GM23338 (cell line): Measurements from ENCODE around the gene RFNG. TPM values are rescaled to one million over a fixed set of nuclear protein-coding genes. Genes with fewer than 3 reads are reported as not detected.

Experiments used
- ATAC-seq: fragments of 200-7000 bp; cut with Tn5 transposase; 3 replicates; pipeline ENCODE4 v1.9.1; 2020
- DNase-seq: peaks from one replicate; pipeline ENCODE4 v3.0.0-alpha.2; 2015; ENCODE audit warnings: low spot score
- H2AFZ ChIP-seq: fragments of 200-600 bp; sonication (generic); 2 replicates; pipeline ENCODE4 v1.8.0; 2016; ENCODE audit warnings: antibody characterized with exemption, mild to moderate bottlenecking, moderate library complexity
- H3F3A ChIP-seq: fragments of 200-600 bp; sonication (generic); replicated peaks from 2 replicates; pipeline ENCODE4 v1.8.0; 2017; ENCODE audit warnings: antibody characterized with exemption, mixed run types, low read depth
- H3K27ac ChIP-seq: fragments of 200-600 bp; sonication (generic); 2 replicates; pipeline ENCODE4 v1.6.1; 2016; ENCODE audit warnings: low read depth
- H3K27me3 ChIP-seq: fragments of 200-600 bp; sonication (generic); 2 replicates; pipeline ENCODE4 v1.8.0; 2016; ENCODE audit warnings: mild to moderate bottlenecking, mixed run types, moderate library complexity; ENCODE audit not compliant: insufficient read depth
- H3K36me3 ChIP-seq: fragments of 200-600 bp; sonication (generic); 2 replicates; pipeline ENCODE4 v1.8.0; 2016; ENCODE audit warnings: mild to moderate bottlenecking; ENCODE audit not compliant: insufficient read depth
- H3K4me1 ChIP-seq: fragments of 200-600 bp; sonication (generic); 2 replicates; pipeline ENCODE4 v1.8.0; 2016; ENCODE audit warnings: mild to moderate bottlenecking, moderate library complexity; ENCODE audit not compliant: insufficient read depth
- H3K4me2 ChIP-seq: fragments of 200-600 bp; sonication (generic); 2 replicates; pipeline ENCODE4 v1.7.1; 2017; ENCODE audit warnings: mixed run types
- H3K4me3 ChIP-seq: fragments of 200-600 bp; sonication (generic); 2 replicates; pipeline ENCODE4 v1.6.1; 2016; ENCODE audit warnings: mixed run types
- H3K79me2 ChIP-seq: fragments of 200-600 bp; sonication (generic); replicated peaks from 2 replicates; pipeline ENCODE4 v1.8.0; 2017; ENCODE audit warnings: mild to moderate bottlenecking; ENCODE audit not compliant: insufficient read depth
- H3K9me2 ChIP-seq: fragments of 200-600 bp; sonication (generic); 2 replicates; pipeline ENCODE4 v1.8.0; 2017; ENCODE audit not compliant: insufficient read depth
- H4K20me1 ChIP-seq: fragments of 200-600 bp; sonication (generic); replicated peaks from 2 replicates; pipeline ENCODE4 v1.8.0; 2017; ENCODE audit warnings: mild to moderate bottlenecking; ENCODE audit not compliant: insufficient read depth
- H3K27ac Mint-ChIP-seq: 2 replicates; pipeline ENCODE4 v1.8.0; 2020; ENCODE audit warnings: inconsistent platforms, mild to moderate bottlenecking, moderate library complexity, mixed read lengths
- H3K27me3 Mint-ChIP-seq: 3 replicates; pipeline ENCODE4 v1.8.0; 2022; ENCODE audit warnings: low read depth, mild to moderate bottlenecking, moderate library complexity, mixed read lengths, inconsistent platforms; ENCODE audit not compliant: insufficient read depth, poor library complexity
- H3K36me3 Mint-ChIP-seq: 3 replicates; pipeline ENCODE4 v1.8.0; 2021; ENCODE audit warnings: low read depth, mild to moderate bottlenecking, inconsistent platforms, moderate library complexity, mixed read lengths
- H3K4me1 Mint-ChIP-seq: 3 replicates; pipeline ENCODE4 v1.8.0; 2020; ENCODE audit warnings: mild to moderate bottlenecking, inconsistent platforms, mixed read lengths
- H3K4me3 Mint-ChIP-seq: 3 replicates; pipeline ENCODE4 v1.8.0; 2021; ENCODE audit warnings: moderate library complexity, mild to moderate bottlenecking, inconsistent platforms, mixed read lengths
- H3K9me3 Mint-ChIP-seq: 3 replicates; pipeline ENCODE4 v1.8.0; 2020; ENCODE audit warnings: moderate library complexity, mild to moderate bottlenecking, inconsistent platforms, mixed read lengths
- CTCF ChIP-seq, 2 experiments: fragments of 200-600 bp in 1 of 2; sonication (generic) in 1 of 2; conservative IDR thresholded peaks; 2 replicates each; pipeline versions ENCODE4 v1.5.1 to v1.6.1; 2016 to 2017; ENCODE audit warnings: antibody characterized with exemption in 2 of 2, low read depth in 2 of 2, mild to moderate bottlenecking in 2 of 2, moderate library complexity in 1 of 2
- EZH2 ChIP-seq: fragments of 200-600 bp; sonication (generic); IDR thresholded peaks from one replicate; pipeline ENCODE4 v1.8.0; 2017; ENCODE audit warnings: antibody characterized with exemption, mild to moderate bottlenecking, low read depth; ENCODE audit not compliant: unreplicated experiment
- EZH2phosphoT487 ChIP-seq: fragments of 200-600 bp; sonication (generic); IDR thresholded peaks from one replicate; pipeline ENCODE4 v1.8.1; 2018; ENCODE audit warnings: antibody characterized with exemption; ENCODE audit not compliant: unreplicated experiment
- POLR2AphosphoS5 ChIP-seq: IDR thresholded peaks from 2 replicates; pipeline ENCODE4 v1.6.1; 2016; ENCODE audit warnings: antibody characterized with exemption, low read depth
- STAT1 ChIP-seq: IDR thresholded peaks from one replicate; pipeline ENCODE4 v1.6.1; 2016; ENCODE audit warnings: antibody characterized with exemption; ENCODE audit not compliant: unreplicated experiment
- ZNF462 ChIP-seq: fragments of 250-450 bp; sonication (Bioruptor Pico); IDR thresholded peaks from 2 replicates; pipeline ENCODE4 v1.5.0; 2020; ENCODE audit warnings: mild to moderate bottlenecking, moderate library complexity
- polyA plus RNA-seq: library from polyadenylated mRNA; unstranded; fragments of >200 nt; fragmentation: Nextera tagmentation; extraction: Ambion mirVana; gene quantifications from 2 replicates; pipeline ENCODE4 v1.2.1, GENCODE V29; 2016
- total RNA-seq: library from RNA; depleted of rRNA; stranded (reverse); fragments of >200 nt; shearing (Covaris generic); gene quantifications from 2 replicates; pipeline ENCODE4 v1.2.3, GENCODE V29; 2014
- TF ChIP-seq, protein P1 (sequence below): IDR thresholded peaks from one replicate; pipeline ENCODE4 v1.6.1; 2018; ENCODE audit warnings: antibody characterized with exemption; ENCODE audit not compliant: unreplicated experiment

Gene RFNG
- total and polyA plus RNA-seq, 2 experiments from 2014 or later, result 18.0 to 44.7 TPM

DNA sequence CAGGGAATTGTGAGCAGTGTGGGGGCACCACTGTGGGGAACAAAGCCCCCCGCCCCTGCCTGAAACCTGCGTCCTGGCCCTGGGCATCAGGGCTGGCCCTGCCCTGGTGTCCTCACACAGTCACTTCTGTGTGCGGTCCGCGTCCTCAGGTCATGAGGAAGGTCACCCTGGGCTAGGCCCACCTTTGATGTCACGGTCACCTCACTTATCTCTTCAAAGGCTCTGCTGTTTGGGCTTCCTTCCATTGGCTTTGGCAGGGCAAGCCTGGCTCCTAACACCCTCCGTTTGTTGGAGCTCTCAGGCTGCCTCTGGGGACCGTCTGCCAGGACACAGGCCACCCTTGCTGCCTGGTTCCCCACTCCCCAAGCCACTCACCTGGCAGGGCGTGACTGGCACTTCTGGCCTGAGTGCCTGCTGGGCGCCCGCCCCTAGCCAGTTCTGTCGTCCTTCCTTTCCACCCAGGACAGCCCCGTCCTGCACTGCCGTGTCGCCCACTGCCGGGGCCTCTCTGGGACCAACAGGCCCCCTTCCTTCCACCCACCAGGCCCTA is 37.8 kb downstream of the RFNG start:
- Histone ChIP-seq H3K27ac (no peak overlapping the region), H3K4me2 (no peak overlapping the region), H3K27me3 (no peaks in the 10 kb centered on the region), H3K79me2 (no peaks in the 10 kb centered on the region), H3K9me2 (no peaks in the 10 kb centered on the region), H3K4me1 (no peaks in the 10 kb centered on the region; the same call in 1 of the 2 replicates), H3K4me3 (no peak overlapping the region), H3K36me3 (no peaks in the 10 kb centered on the region), H4K20me1 (no peaks in the 10 kb centered on the region; the same call in 1 of the 2 replicates), H2AFZ (no peak overlapping the region), H3F3A (0 out of 2 replicates have a peak, but pooled peaks cover 4% of the 10 kb centered on the region)
- Mint-ChIP-seq H3K27me3 (peaks cover 9% of the 10 kb centered on the region), H3K4me3 (no peak overlapping the region), H3K9me3 (no peaks in the 10 kb centered on the region), H3K36me3 (peaks cover 6% of the 10 kb centered on the region; the same call in 1 of the 3 replicates), H3K4me1 (no peaks in the 10 kb centered on the region), H3K27ac (no peak overlapping the region)
- no peak for TF ChIP-seq EZH2phosphoT487
- DNase-seq (no peak), ATAC-seq (no peak)

DNA sequence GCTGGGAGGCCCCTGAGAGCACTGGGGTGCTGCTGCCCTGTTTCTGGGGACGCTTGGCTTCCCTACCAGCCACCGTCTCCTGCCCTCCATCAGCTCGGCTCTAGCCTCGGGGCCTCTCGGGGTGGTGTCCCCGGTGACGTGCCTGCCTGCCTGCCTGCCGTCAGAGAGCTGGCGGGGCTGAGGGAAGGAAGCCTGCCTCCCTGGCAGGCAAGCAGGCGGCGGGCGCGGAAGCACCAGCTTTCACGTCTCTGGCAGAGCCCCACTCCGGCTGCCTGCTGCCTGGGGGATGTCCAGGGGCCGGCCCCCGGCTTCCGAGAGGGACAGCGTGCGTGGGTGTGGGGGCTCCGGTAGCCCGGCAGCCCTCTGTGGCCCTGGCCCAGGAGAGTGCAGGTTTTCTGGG is 38.3 kb downstream of the RFNG start:
- peaks cover 4% of the 10 kb centered on the region for H3K27me3 Mint-ChIP-seq
- DNase-seq (no peak), ATAC-seq (no peak)
- Histone ChIP-seq H3K27ac (no peak overlapping the region), H4K20me1 (no peaks in the 10 kb centered on the region; the same call in 1 of the 2 replicates), H3K27me3 (no peaks in the 10 kb centered on the region), H3K79me2 (no peaks in the 10 kb centered on the region), H3K4me3 (no peak overlapping the region), H3K4me2 (no peak overlapping the region), H3K4me1 (no peaks in the 10 kb centered on the region; the same call in 1 of the 2 replicates), H3K36me3 (no peaks in the 10 kb centered on the region), H3F3A (0 out of 2 replicates have a peak, but pooled peaks cover under 1% of the 10 kb centered on the region), H3K9me2 (no peaks in the 10 kb centered on the region), H2AFZ (no peak overlapping the region)
- TF ChIP-seq ZNF462 (CRISPR knock-in tag), result no peak
- no peak for TF ChIP-seq POLR2AphosphoS5
- TF ChIP-seq CTCF (conservative IDR thresholded peaks at IDR 0.05; ENCODE audit: low read depth in 2 of 2), result no peak
- TF ChIP-seq, protein P1, sequence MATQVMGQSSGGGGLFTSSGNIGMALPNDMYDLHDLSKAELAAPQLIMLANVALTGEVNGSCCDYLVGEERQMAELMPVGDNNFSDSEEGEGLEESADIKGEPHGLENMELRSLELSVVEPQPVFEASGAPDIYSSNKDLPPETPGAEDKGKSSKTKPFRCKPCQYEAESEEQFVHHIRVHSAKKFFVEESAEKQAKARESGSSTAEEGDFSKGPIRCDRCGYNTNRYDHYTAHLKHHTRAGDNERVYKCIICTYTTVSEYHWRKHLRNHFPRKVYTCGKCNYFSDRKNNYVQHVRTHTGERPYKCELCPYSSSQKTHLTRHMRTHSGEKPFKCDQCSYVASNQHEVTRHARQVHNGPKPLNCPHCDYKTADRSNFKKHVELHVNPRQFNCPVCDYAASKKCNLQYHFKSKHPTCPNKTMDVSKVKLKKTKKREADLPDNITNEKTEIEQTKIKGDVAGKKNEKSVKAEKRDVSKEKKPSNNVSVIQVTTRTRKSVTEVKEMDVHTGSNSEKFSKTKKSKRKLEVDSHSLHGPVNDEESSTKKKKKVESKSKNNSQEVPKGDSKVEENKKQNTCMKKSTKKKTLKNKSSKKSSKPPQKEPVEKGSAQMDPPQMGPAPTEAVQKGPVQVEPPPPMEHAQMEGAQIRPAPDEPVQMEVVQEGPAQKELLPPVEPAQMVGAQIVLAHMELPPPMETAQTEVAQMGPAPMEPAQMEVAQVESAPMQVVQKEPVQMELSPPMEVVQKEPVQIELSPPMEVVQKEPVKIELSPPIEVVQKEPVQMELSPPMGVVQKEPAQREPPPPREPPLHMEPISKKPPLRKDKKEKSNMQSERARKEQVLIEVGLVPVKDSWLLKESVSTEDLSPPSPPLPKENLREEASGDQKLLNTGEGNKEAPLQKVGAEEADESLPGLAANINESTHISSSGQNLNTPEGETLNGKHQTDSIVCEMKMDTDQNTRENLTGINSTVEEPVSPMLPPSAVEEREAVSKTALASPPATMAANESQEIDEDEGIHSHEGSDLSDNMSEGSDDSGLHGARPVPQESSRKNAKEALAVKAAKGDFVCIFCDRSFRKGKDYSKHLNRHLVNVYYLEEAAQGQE, result no peak
- TF ChIP-seq STAT1, result no peak
- no peak for TF ChIP-seq EZH2
- peaks cover under 1% of the 10 kb centered on the region; the same call in 1 of the 3 replicates for H3K36me3 Mint-ChIP-seq
- H3K4me3 Mint-ChIP-seq, result no peak overlapping the region
- no peaks in the 10 kb centered on the region for H3K4me1 Mint-ChIP-seq
- H3K9me3 Mint-ChIP-seq, result no peaks in the 10 kb centered on the region
- no peak overlapping the region for H3K27ac Mint-ChIP-seq
